HG03342 (cell line): ENCODE measurements around the gene NR0B2.
"Not testable (repeated sequence)": the region's sequence is repeated elsewhere in the genome, so short reads cannot be mapped to it uniquely, and the experiment has no call there.

Experiments used
- ATAC-seq: cut with Tn5 transposase; IDR thresholded peaks from one replicate; pipeline ENCODE4 v1.9.1; 2021; ENCODE audit warnings: mild to moderate bottlenecking, moderate library complexity; ENCODE audit not compliant: unreplicated experiment

The NR0B2 gene, protein sequence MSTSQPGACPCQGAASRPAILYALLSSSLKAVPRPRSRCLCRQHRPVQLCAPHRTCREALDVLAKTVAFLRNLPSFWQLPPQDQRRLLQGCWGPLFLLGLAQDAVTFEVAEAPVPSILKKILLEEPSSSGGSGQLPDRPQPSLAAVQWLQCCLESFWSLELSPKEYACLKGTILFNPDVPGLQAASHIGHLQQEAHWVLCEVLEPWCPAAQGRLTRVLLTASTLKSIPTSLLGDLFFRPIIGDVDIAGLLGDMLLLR

DNA sequence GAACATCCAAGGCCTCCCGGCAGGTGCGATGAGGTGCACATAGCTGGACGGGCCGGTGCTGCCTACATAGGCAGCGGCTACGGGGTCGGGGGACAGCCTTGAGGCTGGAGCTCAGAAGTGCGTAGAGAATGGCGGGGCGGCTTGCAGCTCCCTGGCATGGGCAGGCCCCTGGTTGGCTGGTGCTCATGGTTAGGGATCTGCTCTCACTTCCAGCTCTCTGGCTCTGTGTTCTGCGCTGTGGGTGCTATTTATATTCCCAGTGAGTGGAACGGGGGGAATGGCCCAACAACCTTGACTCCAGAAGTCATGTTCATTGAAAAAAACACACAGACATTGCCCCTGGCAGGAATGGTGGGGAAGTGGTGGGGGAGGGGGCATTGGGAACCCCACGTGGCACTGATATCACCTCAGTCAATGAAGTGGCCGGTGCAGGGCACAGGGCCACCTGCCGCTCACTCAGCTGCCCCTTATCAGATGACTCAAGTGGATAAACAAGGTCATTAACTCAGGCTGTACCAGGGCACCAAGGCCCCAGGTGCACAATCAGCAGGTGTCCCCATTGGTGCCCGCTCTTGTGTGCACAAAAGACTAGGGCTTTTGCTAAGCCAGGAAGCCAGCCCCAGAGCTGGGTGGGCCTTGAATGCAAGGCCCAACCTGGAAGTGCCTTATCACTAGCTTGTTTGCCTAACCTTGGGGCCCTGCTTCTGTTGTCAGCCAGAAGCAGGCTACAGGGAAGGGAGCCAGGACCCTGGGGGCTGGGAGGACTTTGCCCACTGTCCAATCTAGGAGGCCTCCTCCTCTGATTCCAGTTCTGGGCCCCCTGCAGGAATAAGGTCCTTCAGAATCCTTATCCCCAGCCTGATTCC lies at the start of gene NR0B2:
TSS of gene NR0B2 (minus strand) at position 222 of the 866 bp plus-strand sequence. CDS start at position 187, 35 bp downstream.
- ATAC-seq, result no peak

DNA sequence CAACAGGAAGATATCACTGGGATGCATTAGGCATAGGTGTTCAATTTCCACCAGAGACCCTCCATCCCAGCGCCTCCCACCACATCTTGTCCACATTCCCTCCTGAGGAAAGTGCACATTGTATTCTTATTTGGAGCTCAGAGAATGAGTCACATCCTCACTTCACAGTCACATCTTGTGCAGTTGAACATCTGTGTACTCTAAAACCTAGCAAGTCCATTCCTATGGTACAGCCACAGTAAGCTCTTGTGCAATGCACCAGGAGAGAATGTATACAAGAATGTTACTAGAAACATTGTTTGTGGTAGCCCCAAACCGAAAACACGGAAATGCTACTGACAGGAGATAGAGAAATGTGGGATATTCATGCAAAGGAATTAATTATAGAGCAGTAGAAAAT lies 48.1 kb upstream of the NR0B2 start:
- no peak for ATAC-seq

DNA sequence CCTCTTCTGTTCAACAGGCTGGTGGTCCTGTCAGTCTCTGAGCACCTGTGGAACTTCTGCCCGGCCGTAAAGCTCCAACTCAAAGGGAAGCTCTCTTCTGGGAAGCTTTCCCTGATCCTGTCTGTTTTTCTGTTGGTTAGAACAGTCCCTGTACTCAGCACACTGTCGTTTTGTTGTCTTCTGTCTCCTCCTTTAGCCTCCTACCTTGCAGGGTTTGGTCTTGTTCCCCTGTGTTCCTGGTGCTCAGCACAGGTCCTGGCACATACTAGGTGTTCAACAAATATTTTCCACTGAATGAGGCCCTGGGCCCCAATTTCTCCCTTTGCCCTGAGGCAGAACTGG lies 46.8 kb upstream of the NR0B2 start:
- no peak for ATAC-seq

DNA sequence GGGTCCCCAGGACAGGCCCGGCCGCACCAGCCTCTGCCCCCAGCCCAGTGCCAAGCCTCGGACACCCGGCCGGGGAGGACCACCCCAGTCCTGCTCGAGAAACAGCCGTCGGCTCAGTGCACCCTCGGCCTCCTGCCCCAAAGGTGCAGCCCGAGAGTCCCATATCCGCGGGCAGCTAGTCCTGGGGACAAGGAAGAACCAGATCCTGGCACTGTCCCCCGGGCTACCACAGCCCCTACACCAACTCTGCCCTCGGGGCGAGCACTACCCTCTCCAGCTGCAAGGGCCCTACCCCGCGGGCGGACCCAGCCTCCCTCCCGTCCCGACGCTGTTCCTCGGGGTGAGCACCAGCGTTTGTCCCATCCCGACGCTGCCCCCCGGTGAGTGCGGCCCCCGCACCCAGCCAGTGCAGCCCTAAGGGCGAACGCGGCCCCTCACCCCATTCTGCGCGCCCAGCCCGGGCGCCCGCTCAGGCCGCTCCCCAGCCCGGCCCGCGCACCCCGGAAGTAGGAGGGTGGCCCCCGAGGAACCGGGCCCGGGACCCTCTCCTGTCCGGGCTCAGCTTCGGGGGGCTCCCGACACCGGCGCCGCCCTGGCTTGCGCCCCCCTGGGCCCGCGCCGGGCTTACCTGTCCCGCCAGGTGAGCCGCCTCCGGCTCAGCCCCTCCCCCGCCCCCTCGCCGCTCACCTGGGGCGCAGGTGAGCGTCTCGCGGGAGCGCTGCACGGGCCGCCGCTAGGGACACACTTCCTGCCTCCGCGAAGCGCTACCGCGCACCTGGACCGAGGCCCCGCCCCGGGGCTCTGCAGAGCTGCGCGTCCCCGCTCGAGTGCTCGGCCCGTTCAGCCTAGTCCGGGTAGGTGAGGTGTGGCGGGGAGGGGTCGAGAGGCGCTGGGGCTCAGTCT lies 46.2 kb upstream of the NR0B2 start, which contains the start of gene KDF1:
TSS of gene KDF1 (minus strand) at position 747 of the 903 bp plus-strand sequence. CDS start 8,088 bp downstream, outside the sequence.
- no peak for ATAC-seq

DNA sequence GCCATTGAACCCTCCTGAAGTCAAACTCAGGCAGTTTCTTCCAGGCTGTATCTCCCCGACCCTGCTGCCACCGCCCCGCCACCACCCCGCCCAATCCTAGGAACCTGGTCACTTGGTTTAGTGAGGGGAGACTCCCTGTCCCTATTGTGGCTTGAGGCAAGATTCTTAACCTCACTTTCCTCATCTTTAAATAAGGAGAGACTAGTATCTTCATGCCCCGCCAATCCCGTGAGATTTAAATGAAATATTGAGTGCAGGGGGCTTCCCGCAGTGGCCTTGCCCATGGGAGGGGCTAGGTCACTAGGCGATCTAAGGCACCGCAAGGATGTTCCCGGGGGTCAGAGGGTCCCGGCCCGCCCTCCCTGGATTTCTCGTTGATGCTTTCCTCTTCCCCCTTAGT lies 45.5 kb upstream of the NR0B2 start:
- ATAC-seq, result no peak

DNA sequence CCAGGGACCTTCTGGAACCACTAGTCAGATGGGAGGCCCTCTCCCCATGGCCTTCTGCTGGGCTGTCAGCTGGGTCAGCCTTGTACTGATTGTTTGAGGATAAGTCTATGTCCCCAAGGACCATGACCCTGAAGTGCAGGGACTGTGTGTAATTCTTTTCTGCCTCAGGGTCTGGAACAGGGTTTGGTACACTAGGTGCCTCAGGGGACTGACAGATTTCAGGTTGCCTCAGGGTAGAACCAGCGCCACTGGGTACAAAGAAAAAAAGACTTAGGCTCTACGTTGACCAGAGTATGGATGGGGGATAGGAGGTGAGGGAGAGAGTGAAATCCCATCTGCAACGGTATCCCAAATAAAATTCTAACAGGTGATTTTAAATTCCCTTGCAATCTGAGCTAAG lies 43.5 kb upstream of the NR0B2 start:
- no peak for ATAC-seq

DNA sequence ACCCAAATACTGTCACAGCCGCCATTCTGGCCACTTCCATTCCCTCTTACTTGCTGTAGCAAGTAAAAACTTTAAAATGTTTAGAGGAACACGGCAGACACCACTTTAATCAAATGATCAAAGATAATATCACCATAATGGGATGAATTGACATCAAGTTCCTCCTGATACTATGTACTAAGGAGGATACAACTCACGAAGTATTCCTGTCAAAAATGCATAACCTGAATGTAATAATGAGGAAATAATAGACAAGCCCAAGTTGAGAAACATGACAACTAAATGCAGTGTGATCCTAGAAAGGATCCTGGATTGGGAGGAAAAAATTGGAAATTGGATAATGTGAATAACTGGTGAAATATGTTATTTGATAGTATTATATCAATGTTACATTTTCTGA lies 42.5 kb upstream of the NR0B2 start:
- ATAC-seq, result no peak

DNA sequence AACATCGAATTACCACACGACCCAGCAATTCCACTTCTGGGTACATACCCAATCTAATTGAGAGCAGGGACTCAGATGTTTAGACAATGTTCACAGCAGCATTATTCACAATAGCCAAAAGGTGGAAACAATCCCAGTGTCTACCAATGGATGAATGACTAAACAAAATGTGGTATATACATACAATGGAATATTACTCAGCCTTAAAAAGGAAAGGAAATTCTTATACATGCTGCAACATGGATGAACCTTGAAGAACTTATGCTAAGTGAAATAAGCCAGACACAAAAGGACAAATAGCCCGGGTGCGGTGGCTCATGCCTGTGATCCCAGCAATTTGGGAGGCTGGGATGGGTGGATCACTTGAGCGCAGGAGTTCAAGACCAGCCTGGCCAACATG lies 39.6 kb upstream of the NR0B2 start:
- no peak for ATAC-seq

DNA sequence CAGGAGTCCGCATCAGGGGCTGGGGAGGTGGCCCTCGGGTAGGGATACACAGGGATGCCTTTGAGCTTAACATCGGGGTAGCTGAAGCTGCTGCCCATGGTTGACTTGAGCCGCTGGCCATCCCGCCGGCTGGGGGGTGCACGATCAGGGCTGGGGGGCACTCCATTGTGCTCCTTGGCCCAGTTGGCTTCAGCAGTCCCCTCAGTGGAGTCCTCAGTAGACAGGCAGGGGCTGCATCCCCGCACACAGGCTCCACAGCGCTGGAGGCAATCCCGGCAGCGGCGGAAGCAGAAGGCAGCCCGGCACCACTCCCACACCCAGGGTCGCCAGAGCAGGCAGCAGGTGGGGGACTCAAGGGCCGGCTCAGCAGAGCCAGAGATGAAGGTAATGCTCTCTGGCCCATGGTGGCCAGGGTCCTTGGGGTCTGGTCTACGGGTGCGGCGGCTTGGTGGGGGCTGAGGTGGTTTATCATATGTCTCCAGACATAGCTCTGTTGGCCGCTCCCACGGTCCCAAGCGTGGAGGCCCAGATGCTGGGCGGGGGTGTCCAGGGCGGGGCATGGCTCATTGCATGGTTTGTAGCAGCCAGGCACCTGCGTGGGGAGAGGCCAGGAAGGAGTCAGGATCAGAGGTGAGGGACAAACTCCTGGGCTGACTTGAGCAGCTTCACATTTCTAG lies 38.2 kb upstream of the NR0B2 start:
- ATAC-seq, result no peak

DNA sequence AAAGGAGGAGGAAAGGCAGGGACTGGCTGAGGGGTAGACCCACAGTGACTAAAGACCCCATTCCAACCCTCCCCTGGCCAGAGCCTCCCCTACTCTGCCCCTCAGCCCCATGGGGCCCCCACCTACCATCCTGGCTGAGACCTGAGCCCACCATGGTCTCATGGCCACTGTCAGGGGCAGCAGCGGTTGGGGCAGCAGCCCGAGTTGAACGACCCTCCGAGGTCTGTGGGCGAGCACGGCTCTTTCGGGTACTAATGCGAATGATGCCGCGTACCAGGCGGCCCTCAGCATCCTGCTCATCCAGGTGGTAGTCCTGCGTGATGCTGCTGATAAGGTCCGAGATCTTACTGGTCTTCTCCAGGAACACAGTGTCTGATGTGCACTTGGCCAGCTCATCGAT lies 37.4 kb upstream of the NR0B2 start:
- ATAC-seq, result no peak

DNA sequence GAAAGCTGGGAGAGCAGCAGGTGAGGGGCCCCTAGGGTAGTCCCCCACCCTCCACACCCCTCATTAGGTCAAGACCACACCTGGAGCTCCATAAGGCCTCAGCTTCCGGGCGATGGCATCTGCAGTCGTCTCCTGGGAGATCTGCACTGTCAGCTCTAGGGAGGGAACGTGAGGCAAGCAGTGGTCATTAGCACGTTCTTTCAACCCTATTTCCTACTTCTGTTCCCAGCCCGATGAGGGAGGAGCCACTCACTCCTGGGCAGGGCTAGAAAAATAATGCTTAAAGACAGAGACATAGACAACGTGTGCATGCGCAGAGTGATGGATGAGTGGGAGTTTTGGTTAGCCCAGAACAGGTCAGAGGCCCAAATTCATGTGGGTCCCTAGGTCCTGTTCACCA lies 36.8 kb upstream of the NR0B2 start:
- no peak for ATAC-seq

DNA sequence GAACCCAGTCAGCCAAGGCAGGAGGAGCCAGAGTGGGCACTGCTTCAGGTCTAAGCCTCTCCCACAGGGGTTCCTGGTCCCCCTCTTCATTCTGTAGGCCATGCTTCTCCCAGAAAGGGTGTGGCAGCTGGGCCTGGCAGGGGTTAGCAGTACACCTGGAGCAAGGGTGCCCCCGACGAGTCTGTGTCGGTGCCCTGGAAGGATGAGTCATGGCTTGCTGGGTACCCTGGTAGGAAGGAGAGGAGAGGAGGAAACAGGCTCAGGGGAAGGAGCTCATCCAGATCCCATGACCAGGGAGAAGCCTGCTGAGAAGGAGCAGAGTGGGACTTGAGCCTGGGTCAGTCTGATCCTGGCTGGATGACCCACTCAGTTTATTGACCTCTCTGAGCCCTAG lies 36.1 kb upstream of the NR0B2 start:
- ATAC-seq, result no peak

DNA sequence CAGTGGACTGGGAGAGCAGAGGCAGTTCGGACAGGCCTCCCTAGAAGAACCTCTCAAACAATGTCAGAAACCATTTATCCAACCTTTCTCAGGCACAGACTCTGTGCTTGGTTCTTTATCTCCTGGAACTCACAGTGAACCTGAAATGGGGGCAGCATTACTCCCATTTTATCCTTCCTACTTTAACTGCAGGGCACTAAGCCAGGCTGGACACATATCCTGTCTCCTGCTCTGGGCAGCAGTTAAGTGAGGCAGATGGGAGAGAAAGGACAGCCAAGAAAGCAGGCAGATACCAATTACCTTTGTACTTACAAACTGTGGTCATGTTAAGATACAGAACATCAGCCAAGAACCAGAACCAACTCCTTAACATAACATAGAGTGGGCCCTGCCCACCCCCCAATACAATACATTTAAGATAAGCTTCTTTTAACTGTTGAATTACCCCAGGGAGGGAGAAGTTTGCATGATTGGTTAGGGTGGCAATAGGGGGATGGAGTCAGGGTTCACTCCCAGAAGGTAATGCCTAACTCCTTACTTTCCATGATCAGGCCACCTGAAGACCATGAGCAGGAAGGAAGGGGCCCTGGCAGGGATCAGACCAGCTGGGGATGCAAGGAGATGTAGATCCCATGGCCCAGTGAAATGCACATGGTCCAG lies 35.6 kb upstream of the NR0B2 start:
- ATAC-seq, result no peak

DNA sequence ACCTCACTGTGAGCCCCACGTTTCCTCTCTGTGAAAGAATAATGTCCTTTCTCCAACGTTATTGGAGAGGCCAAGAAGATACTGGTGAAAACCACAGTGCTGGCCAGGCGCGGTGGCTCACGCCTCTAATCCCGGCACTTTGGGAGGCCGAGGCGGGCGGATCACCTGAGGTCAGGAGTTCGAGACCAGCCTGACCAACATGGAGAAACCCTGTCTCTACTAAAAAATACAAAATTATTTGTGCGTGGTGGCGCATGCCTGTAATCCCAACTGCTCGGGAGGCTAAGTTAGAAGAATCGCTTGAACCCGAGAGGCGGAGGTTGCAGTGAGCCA lies 34.9 kb upstream of the NR0B2 start:
- ATAC-seq, result not testable (repeated sequence)

DNA sequence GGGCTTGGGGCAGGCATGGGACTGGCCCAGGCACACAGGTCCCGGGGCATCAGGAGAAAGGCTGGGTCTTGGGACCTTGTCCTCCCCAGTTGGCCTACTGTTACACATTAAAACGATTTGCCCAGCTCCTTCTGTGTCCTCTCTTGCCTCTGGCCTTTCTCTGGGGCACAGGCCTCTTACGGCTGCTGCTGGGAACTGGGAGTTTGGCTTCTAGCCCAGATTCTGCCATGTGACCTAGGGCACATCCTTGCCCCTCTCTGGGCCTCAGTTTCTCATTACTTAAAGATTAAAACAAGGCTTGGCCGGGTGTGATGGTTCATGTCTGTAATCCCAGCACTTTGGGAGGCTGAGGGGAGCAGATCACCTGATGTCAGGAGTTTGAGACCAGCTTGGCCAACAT lies 32.5 kb upstream of the NR0B2 start:
- ATAC-seq, result no peak

DNA sequence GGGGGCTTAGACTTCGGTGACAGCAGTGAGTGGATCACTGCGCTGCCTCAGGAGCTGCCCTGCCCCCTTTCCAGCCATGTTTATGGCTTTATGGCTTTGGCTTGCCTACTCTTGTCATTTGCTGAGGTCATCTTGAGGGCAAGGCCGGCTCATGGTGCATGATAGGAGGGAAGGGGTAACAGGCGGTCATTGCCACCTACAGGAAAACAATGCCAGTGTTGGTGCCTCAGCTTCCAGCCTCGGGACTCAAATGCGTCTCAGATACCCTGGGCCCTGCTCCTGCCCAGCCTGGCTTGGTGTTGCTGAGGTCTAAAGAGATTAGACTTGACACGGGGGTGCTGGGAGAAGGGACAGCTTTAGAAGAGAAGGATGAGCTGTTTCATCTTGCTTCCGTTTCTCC lies 32.0 kb upstream of the NR0B2 start:
- no peak for ATAC-seq

DNA sequence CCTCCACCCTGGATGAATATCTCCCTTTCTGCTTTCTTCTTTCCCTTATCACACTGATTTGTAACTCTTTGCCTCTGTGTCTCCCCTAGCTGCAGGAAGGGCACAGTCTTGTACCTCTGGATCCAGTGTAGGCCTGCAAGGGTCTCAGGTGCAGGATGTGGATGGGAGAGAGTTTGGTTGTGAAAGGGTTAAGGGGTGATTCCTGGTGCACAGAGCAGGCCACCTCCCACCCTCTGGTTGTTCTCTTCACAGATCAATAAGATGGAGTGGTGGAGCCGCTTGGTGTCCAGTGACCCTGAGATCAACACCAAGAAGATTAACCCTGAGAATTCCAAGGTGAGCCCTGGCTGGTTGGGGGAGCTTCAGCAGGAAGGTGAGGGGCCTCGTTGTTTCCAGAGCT lies 31.4 kb upstream of the NR0B2 start:
- ATAC-seq, result no peak

DNA sequence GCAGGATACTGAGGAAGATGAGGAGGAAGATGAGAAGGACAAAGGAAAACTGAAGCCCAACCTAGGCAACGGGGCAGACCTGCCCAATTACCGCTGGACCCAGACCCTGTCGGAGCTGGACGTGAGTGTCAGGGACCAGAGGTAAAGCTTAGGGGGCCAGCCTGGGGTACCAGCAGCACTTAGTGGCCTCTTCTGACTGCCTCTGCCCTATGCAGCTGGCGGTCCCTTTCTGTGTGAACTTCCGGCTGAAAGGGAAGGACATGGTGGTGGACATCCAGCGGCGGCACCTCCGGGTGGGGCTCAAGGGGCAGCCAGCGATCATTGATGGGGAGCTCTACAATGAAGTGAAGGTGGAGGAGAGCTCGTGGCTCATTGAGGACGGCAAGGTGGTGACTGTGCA lies 28.9 kb upstream of the NR0B2 start:
- no peak for ATAC-seq

DNA sequence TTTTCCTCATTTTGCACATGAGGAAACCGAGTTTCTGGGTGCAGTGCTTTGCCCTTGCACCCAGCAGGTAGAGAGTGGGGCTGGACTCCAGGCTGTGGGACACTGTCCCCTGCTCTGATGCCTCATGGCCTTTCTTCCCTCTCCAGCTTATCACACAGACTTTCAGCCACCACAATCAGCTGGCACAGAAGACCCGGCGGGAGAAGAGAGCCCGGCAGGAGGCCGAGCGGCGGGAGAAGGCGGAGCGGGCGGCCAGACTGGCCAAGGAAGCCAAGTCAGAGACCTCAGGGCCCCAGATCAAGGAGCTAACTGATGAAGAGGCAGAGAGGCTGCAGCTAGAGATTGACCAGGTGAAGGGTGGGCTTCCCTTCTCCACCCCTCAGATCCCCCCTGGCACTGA lies 27.5 kb upstream of the NR0B2 start:
- ATAC-seq, result no peak

DNA sequence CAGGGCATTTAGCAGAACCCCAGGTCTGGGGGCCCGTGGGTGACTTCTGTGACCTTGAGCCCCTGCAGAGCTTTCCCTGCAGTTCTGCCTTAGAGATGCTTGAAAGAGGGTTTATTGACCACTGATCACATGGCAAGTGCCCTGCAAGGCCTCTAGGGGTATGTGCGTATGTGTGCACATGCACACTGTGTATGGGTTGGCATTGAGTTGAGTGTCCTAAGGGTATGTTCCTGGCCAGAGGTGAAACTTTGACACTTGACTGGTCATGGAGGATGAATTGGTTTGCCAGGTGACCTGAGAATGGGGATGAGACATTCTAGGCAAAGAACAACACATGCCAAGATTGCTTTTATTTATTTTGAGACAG lies 24.9 kb upstream of the NR0B2 start:
- no peak for ATAC-seq
